ENCODE results near the gene FHOD3. TPM values are rescaled to one million over a fixed set of nuclear protein-coding genes. Genes with fewer than 3 reads are reported as not detected.

The FHOD3 gene
- total and polyA plus RNA-seq, 2 of the 13 experiments (the other 11 are each of a cell fraction or from before 2014, with no cell fraction given), result 0.07 TPM; not detected in 1

GRCh38 chr18:36485772-36486171, 188.3 kb downstream of the FHOD3 start:
- in situ Hi-C loops (cut with HindIII; ENCODE audit: extremely low pct_ligation_motif_present, low pct_unique_long_range_greater_than_20kb), result no loop called here
- intact Hi-C loops (cut with micrococcal nuclease; ENCODE audit: unreplicated experiment), result no loop called here
- Histone ChIP-seq H3K4me3 (replicated peaks in 1 of 3; ENCODE audit: insufficient read depth in 1 of 3, low read depth in 2 of 3, low read length in 3 of 3) (no peak overlapping the region), H3K4me2 (ENCODE audit: low read depth, low read length) (no peak overlapping the region), H3K4me1 (ENCODE audit: insufficient read depth, low read length) (no peaks in the 10 kb centered on the region), H4K20me1 (ENCODE audit: insufficient read depth, low read length) (no peaks in the 10 kb centered on the region), H3K36me3 (replicated peaks in 1 of 2; ENCODE audit: control insufficient read depth in 1 of 2, insufficient read depth in 2 of 2, low read length in 2 of 2) (no peaks in the 10 kb centered on the region), H3K9ac (ENCODE audit: insufficient read depth, low read depth, low read length) (no peak overlapping the region), H3K27me3 (ENCODE audit: control insufficient read depth in 1 of 2, insufficient read depth in 2 of 2, low read length in 2 of 2) (peaks cover 2 to 11% of the 10 kb centered on the region in 2 experiments; a peak in 2 of 5 replicates), H3K79me2 (ENCODE audit: insufficient read depth, low read length) (no peaks in the 10 kb centered on the region), H2AFZ (ENCODE audit: low read length) (no peak overlapping the region), H3K9me3 (ENCODE audit: low read length) (no peaks in the 10 kb centered on the region), H3K27ac (ENCODE audit: extremely low read length, insufficient read depth, low read length) (no peak overlapping the region)
- no TSS peak for BruUV-seq (replicated peaks)
- no peak for FAIRE-seq
- no peak for TF ChIP-seq PAF1 (CRISPR knock-in tag; IDR thresholded peaks at IDR 0.05)
- TF ChIP-seq PRMT3 (CRISPR knock-in tag; IDR thresholded peaks at IDR 0.05; ENCODE audit: borderline replicate concordance, low read depth), result no peak
- no peak for TF ChIP-seq DDIT3 (CRISPR knock-in tag; IDR thresholded peaks at IDR 0.05)
- no peak for TF ChIP-seq HIC2 (CRISPR knock-in tag; IDR thresholded peaks at IDR 0.05; ENCODE audit: low read depth)
- TF ChIP-seq ZKSCAN8 (CRISPR knock-in tag; IDR thresholded peaks at IDR 0.05; ENCODE audit: borderline replicate concordance), result no peak
- WGBS (ENCODE audit: low lambda C conversion rate), result 2% methylated on average over 2 of the region's 2 CpGs
- ATAC-seq, result no peak
- POLR2A ChIA-PET, result no interaction called here
- CTCF ChIA-PET (ENCODE audit: low intra/inter-chr PET ratio, low total read pairs), result no interaction called here
- no peak for DNase-seq (ENCODE audit: low spot score)

- intact Hi-C loops (cut with micrococcal nuclease; ENCODE audit: unreplicated experiment), result no loop called here
- no peak overlapping the region for H3K9ac ChIP-seq (ENCODE audit: insufficient read depth, low read depth, low read length)
- H3K79me2 ChIP-seq (ENCODE audit: insufficient read depth, low read length), result no peaks in the 10 kb centered on the region
- DNase-seq (ENCODE audit: low spot score) (no peak), FAIRE-seq (no peak), ATAC-seq (no peak)
- ChIA-PET POLR2A (no interaction called here), CTCF (ENCODE audit: low intra/inter-chr PET ratio, low total read pairs) (no interaction called here)
- no peaks in the 10 kb centered on the region for H4K20me1 ChIP-seq (ENCODE audit: insufficient read depth, low read length)
- peaks cover 3% of the 10 kb centered on the region for H3K4me1 ChIP-seq (ENCODE audit: insufficient read depth, low read length)
- peaks cover 3 to 11% of the 10 kb centered on the region in 2 experiments; a peak in 2 of 5 replicates for H3K27me3 ChIP-seq (ENCODE audit: control insufficient read depth in 1 of 2, insufficient read depth in 2 of 2, low read length in 2 of 2)
- in situ Hi-C loops (cut with HindIII; ENCODE audit: extremely low pct_ligation_motif_present, low pct_unique_long_range_greater_than_20kb), result no loop called here
- no peak overlapping the region for H2AFZ ChIP-seq (ENCODE audit: low read length)
- H3K27ac ChIP-seq (ENCODE audit: extremely low read length, insufficient read depth, low read length), result no peak overlapping the region
- H3K36me3 ChIP-seq (replicated peaks in 1 of 2; ENCODE audit: control insufficient read depth in 1 of 2, insufficient read depth in 2 of 2, low read length in 2 of 2), result no peaks in the 10 kb centered on the region
- H3K4me3 ChIP-seq (replicated peaks in 1 of 3; ENCODE audit: insufficient read depth in 1 of 3, low read depth in 2 of 3, low read length in 3 of 3), result no peak overlapping the region
- no TSS peak for BruUV-seq (replicated peaks)
- H3K4me2 ChIP-seq (ENCODE audit: low read depth, low read length), result no peak overlapping the region
- WGBS (ENCODE audit: low lambda C conversion rate), result 0% methylated on average over 2 of the region's 2 CpGs
- no peaks in the 10 kb centered on the region for H3K9me3 ChIP-seq (ENCODE audit: low read length)
- TF ChIP-seq ZBTB26 (CRISPR knock-in tag; IDR thresholded peaks at IDR 0.05; ENCODE audit: borderline replicate concordance), result no peak
- no peak for TF ChIP-seq ZNF281 (CRISPR knock-in tag; IDR thresholded peaks at IDR 0.05; ENCODE audit: borderline replicate concordance)
- no peak for TF ChIP-seq ZFX (CRISPR knock-in tag; IDR thresholded peaks at IDR 0.05; ENCODE audit: low read depth)
- no peak for TF ChIP-seq TERF1 (CRISPR knock-in tag; IDR thresholded peaks at IDR 0.05)
- no peak for TF ChIP-seq ZC3H4 (CRISPR knock-in tag; IDR thresholded peaks at IDR 0.05; ENCODE audit: borderline replicate concordance)
- no peak for TF ChIP-seq ZSCAN30 (CRISPR knock-in tag; IDR thresholded peaks at IDR 0.05)
Observed at GRCh38 chr18:36488131-36488530, 190.6 kb downstream of the FHOD3 start.

Data from HepG2 (cell line).